C4-2B (cell line): ENCODE measurements around the gene KRT80.

Experiments used
- ZFX ChIP-seq: fragments of 450-650 bp; IDR thresholded peaks from 2 replicates; pipeline ENCODE4 v1.6.1; 2017
- TF ChIP-seq, protein P1 (sequence below): fragments of 450-650 bp; conservative IDR thresholded peaks from 2 replicates; pipeline ENCODE4 v1.5.1; 2017; ENCODE audit warnings: mild to moderate bottlenecking

DNA sequence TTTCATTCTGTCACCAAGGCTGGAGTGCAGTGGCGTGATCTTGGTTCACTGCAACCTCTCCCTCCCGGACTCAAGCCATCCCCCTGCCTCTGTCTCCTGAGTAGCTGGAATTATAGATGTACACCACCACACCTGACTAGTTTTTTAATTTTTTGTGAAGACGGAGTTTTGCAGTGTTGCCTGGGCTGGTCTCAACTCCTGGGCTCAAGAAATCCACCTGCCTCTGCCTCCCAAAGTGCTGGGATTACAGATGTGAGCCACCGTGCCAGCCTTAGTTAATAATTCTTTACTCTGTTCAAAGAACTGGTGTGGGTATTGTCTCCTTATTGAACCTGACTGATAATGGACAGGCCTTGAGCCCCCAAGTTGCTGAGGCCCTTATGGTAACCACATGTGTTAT is 30.9 kb upstream of the KRT80 start:
- TF ChIP-seq, protein P1, sequence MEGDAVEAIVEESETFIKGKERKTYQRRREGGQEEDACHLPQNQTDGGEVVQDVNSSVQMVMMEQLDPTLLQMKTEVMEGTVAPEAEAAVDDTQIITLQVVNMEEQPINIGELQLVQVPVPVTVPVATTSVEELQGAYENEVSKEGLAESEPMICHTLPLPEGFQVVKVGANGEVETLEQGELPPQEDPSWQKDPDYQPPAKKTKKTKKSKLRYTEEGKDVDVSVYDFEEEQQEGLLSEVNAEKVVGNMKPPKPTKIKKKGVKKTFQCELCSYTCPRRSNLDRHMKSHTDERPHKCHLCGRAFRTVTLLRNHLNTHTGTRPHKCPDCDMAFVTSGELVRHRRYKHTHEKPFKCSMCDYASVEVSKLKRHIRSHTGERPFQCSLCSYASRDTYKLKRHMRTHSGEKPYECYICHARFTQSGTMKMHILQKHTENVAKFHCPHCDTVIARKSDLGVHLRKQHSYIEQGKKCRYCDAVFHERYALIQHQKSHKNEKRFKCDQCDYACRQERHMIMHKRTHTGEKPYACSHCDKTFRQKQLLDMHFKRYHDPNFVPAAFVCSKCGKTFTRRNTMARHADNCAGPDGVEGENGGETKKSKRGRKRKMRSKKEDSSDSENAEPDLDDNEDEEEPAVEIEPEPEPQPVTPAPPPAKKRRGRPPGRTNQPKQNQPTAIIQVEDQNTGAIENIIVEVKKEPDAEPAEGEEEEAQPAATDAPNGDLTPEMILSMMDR = no peak
- no peak for TF ChIP-seq ZFX
